Uterus (tissue), 2 donors: ENCODE measurements around the gene ANKS6.

Experiments used
- POLR2A ChIP-seq, 2 donors: fragments of 450-650 bp; IDR thresholded peaks; one replicate each; pipeline ENCODE4 v1.6.1; 2016; ENCODE audit warnings: antibody characterized with exemption in 2 of 2, mild to moderate bottlenecking in 1 of 2, moderate library complexity in 1 of 2
- TF ChIP-seq, protein P1 (sequence below), 4 experiments: fragments of 200-600 bp in 2 of 4; fragments of 450-650 bp in 2 of 4; sonication (generic) in 2 of 4; IDR thresholded peaks; one replicate each; pipeline ENCODE4 v1.5.1; 2016 to 2019; ENCODE audit warnings: antibody characterized with exemption in 4 of 4, mild to moderate bottlenecking in 2 of 4, moderate library complexity in 1 of 4

DNA sequence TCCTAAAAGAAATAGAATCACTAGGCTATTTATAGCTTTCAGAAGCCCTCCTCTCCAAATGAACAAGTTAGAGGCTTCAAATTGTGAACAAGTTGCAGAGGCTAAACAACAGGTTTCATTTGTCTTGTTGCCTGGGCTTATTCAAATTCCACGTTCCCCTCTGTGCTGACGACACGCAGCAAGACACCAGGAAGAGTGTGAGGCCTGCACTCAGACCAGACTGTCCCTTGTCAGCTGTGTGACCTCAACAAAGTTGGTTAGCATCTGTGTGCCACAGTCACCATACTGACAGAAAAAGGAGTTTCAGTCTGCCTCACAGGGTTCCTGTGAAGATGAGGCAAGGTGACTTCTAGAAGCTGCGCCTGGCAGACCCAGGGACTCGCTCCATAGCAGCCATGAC lies 65.5 kb downstream of the ANKS6 start:
- TF ChIP-seq, protein P1, sequence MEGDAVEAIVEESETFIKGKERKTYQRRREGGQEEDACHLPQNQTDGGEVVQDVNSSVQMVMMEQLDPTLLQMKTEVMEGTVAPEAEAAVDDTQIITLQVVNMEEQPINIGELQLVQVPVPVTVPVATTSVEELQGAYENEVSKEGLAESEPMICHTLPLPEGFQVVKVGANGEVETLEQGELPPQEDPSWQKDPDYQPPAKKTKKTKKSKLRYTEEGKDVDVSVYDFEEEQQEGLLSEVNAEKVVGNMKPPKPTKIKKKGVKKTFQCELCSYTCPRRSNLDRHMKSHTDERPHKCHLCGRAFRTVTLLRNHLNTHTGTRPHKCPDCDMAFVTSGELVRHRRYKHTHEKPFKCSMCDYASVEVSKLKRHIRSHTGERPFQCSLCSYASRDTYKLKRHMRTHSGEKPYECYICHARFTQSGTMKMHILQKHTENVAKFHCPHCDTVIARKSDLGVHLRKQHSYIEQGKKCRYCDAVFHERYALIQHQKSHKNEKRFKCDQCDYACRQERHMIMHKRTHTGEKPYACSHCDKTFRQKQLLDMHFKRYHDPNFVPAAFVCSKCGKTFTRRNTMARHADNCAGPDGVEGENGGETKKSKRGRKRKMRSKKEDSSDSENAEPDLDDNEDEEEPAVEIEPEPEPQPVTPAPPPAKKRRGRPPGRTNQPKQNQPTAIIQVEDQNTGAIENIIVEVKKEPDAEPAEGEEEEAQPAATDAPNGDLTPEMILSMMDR (IDR thresholded peaks at IDR 0.05) = no peak
- TF ChIP-seq POLR2A (IDR thresholded peaks at IDR 0.05) = no peak
